ENCODE measurements around the gene CREBZF.

CREBZF gene

GRCh38 chr11:85668157-85668556 lies 3.2 kb upstream of the CREBZF start:
- TF ChIP-seq CTCF (IDR thresholded peaks at IDR 0.05) (no peak), ZFX (IDR thresholded peaks at IDR 0.05; ENCODE audit: borderline replicate concordance) (no peak)
- H3K27ac ChIP-seq, result no peak overlapping the region

- no peak for TF ChIP-seq ZFX (IDR thresholded peaks at IDR 0.05; ENCODE audit: borderline replicate concordance)
- no peak for TF ChIP-seq CTCF (IDR thresholded peaks at IDR 0.05)
- H3K27ac ChIP-seq, result no peak overlapping the region
Measured at GRCh38 chr11:85666687-85667086, 1.8 kb upstream of the CREBZF start.

GRCh38 chr11:85665733-85666132 lies 804 bp upstream of the CREBZF start:
- H3K27ac ChIP-seq, result peak overlapping the region; percentile 96
- TF ChIP-seq ZFX (IDR thresholded peaks at IDR 0.05; ENCODE audit: borderline replicate concordance) (no peak), CTCF (IDR thresholded peaks at IDR 0.05) (no peak)

GRCh38 chr11:85663753-85664614 lies 945 bp downstream of the CREBZF start:
- H3K27ac ChIP-seq, result peak overlapping the region; percentile 96
- TF ChIP-seq CTCF (IDR thresholded peaks at IDR 0.05) (peak; percentile 78), ZFX (IDR thresholded peaks at IDR 0.05; ENCODE audit: borderline replicate concordance) (no peak)

- peak overlapping the region; percentile 96 for H3K27ac ChIP-seq
- TF ChIP-seq CTCF (IDR thresholded peaks at IDR 0.05) (no peak), ZFX (IDR thresholded peaks at IDR 0.05; ENCODE audit: borderline replicate concordance) (no peak)
Measured at GRCh38 chr11:85663080-85663752, 1.7 kb downstream of the CREBZF start.

- no peak overlapping the region; the same call in 1 of the 2 replicates for H3K27ac ChIP-seq
- TF ChIP-seq CTCF (IDR thresholded peaks at IDR 0.05) (no peak), ZFX (IDR thresholded peaks at IDR 0.05; ENCODE audit: borderline replicate concordance) (no peak)
Measured at GRCh38 chr11:85661972-85662664, 2.8 kb downstream of the CREBZF start.
